Heart left ventricle (tissue), 16 donors: ENCODE measurements around the gene ERBB2. TPM values are rescaled to one million over a fixed set of nuclear protein-coding genes. Genes with fewer than 3 reads are reported as not detected.

Experiments
- ATAC-seq, 4 donors: fragments of 200-7000 bp; cut with Tn5 transposase; one replicate each; pipeline ENCODE4 v1.9.1; 2020 to 2022; ENCODE audit warnings: moderate library complexity in 4 of 4, mild to moderate bottlenecking in 3 of 4, moderate number of reproducible peaks in 1 of 4
- DNase-seq, 5 donors: peaks; one replicate each; pipeline ENCODE4 v3.0.0-alpha.2; 2020
- H3K27ac ChIP-seq, 12 donors: fragments of 200-600 bp; sonication (generic) in 4 of 12; one replicate each; pipeline versions ENCODE4 v1.5.0 to v1.8.0; 2016 to 2022; ENCODE audit warnings: mild to moderate bottlenecking in 2 of 12
- H3K27me3 ChIP-seq, 9 donors: fragments of 200-600 bp; sonication (generic) in 2 of 9; one replicate each; pipeline versions ENCODE4 v1.5.1 to v1.8.0; 2016 to 2022; ENCODE audit warnings: mild to moderate bottlenecking in 3 of 9
- H3K36me3 ChIP-seq, 9 donors: fragments of 200-600 bp; sonication (generic) in 2 of 9; one replicate each; pipeline versions ENCODE4 v1.5.0 to v1.8.0; 2018 to 2022; ENCODE audit warnings: mild to moderate bottlenecking in 2 of 9
- H3K4me1 ChIP-seq, 12 donors: fragments of 200-600 bp; sonication (generic) in 4 of 12; one replicate each; pipeline versions ENCODE4 v1.5.0 to v1.8.0; 2016 to 2022; ENCODE audit warnings: mild to moderate bottlenecking in 3 of 12
- H3K4me3 ChIP-seq, 12 donors: fragments of 200-600 bp; sonication (generic) in 4 of 12; one replicate each; pipeline versions ENCODE4 v1.5.0 to v1.8.0; 2017 to 2022; ENCODE audit warnings: mild to moderate bottlenecking in 9 of 12, moderate library complexity in 4 of 12
- H3K9me3 ChIP-seq, 12 donors: fragments of 200-600 bp; sonication (generic) in 4 of 12; one replicate each; pipeline versions ENCODE4 v1.5.0 to v1.8.0; 2016 to 2022; ENCODE audit warnings: mild to moderate bottlenecking in 1 of 12
- CTCF ChIP-seq, 12 donors: fragments of 200-600 bp; sonication (generic) in 4 of 12; IDR thresholded peaks; one replicate each; pipeline versions ENCODE4 v1.5.0 to v1.8.0; 2018 to 2022; ENCODE audit warnings: antibody characterized with exemption in 12 of 12, mild to moderate bottlenecking in 5 of 12
- POLR2A ChIP-seq, 2 donors: fragments of 450-650 bp; IDR thresholded peaks; one replicate each; pipeline ENCODE4 v1.6.1; 2017; ENCODE audit warnings: antibody characterized with exemption in 2 of 2, mild to moderate bottlenecking in 2 of 2, moderate library complexity in 2 of 2
- WGBS, 4 donors: extraction: QIAGEN DNeasy Blood & Tissue Kit in 2 of 4; methylation state at CpG; one replicate each; pipeline versions ENCODE4 v1.1.5 to v1.1.7; 2013 to 2018; 5-methylcytosine and 5-hydroxymethylcytosine counted together
- intact Hi-C, 10 donors: fragments of 100-400 bp; cut with DNase I; formaldehyde crosslinking; loops; one replicate each; pipeline versions ENCODE4 v1.11.1 to v1.14.2; 2022
- polyA plus RNA-seq, 2 donors: library from polyadenylated mRNA; stranded (reverse); fragments of 200-250 nt; gene quantifications; one replicate each; pipeline ENCODE4 v1.2.3, GENCODE V29; 2013
- total RNA-seq, 9 donors: library from RNA; depleted of rRNA in 2 of 9; stranded (reverse); fragments of >200 nt in 2 of 9; fragmentation: NEBNext Ultra II Directional in 3 of 9; extraction: Animal tissue kit (Norgen Biotek cat#: 25700) in 3 of 9; gene quantifications; one replicate each; pipeline versions ENCODE4 v1.1.0 to v1.2.4, GENCODE V29; 2016 to 2023
- donor health status: ischemic (EF 13 %, LVEDD 7.1; RV severe dilation, severe dysfunction).
- donor health status: healthy with polysubstance abuse.
- donor health status: DM: no; HTN: yes; CAD: no.
- donor health status: DM: no; HTN: no; CAD: no.
- donor health status: ischemic (EF 25% LVEDD 6.9; RV normal size, moderate dysfunction).
- donor health status: ischemic (EF 25% LVEDD 5.7; RV mildly dilated, moderate dysfunction).
- donor health status: healthy.
- donor health status: DM: yes; HTN: yes; CAD: no.
- donor health status: ischemic (EF 35%, LVEDD 5.7; RV mildly dilated, moderate dysfunction).
- donor health status: nonischemic (EF 11% LVEDD 7.7; RV severe dilation, severe dysfunction).
- donor health status: DM: yes; HTN: yes; CAD: no.
- donor health status: PGD.
- donor health status: ischemic (EF 29% LVEDD 5.4; RV normal size, mild dysfunction).
- donor health status: nonischemic (EF 23%, LVEDD 6.1; RV moderate dilation, normal function).

ERBB2 gene
- total and polyA plus RNA-seq, 11 donors, result 29.7 to 95.1 (median 77.4) TPM

- peak in 2 of 5 donors; percentile 64 to 71 for DNase-seq
- Histone ChIP-seq H3K4me3 (peak overlapping the region; percentile 50 to 78 (median 64)), H3K36me3 (peaks cover 0 to 19% (median 3%) of the 10 kb centered on the region in 9 donors), H3K27me3 (peaks cover 0 to 34% (median 11%) of the 10 kb centered on the region in 9 donors), H3K9me3 (no peaks in the 10 kb centered on the region), H3K27ac (peak overlapping the region; percentile 85 to 99 (median 96)), H3K4me1 (peaks cover 10 to 92% (median 56%) of the 10 kb centered on the region in 12 donors)
- TF ChIP-seq CTCF (IDR thresholded peaks at IDR 0.05), result peak in 3 of 12 donors; percentile 12 to 21 (median 15)
- no peak for TF ChIP-seq POLR2A (IDR thresholded peaks at IDR 0.05)
- intact Hi-C loops, result loop anchor here in 2 of 10 donors (5.0 to 10.0 kb wide), 2 partner anchors 43 to 649 kb away; no protein-coding TSS in a partner anchor
- peak in 2 of 4 donors; percentile 1 to 15 for ATAC-seq
- WGBS, 4 donors, result 30 to 49% (median 38%) methylated on average over 2 to 17 of the region's 17 CpGs
Observed at GRCh38 chr17:39665642-39666224, 34.1 kb upstream of the ERBB2 start.

- peaks cover 0 to 14% (median 0%) of the 10 kb centered on the region in 9 donors for H3K36me3 ChIP-seq
- peaks cover 10 to 92% (median 51%) of the 10 kb centered on the region in 12 donors for H3K4me1 ChIP-seq
- H3K27ac ChIP-seq, result peak overlapping the region; percentile 85 to 99 (median 96)
- intact Hi-C loops, result loop anchor here in 2 of 10 donors (5.0 to 10.0 kb wide), 2 partner anchors 44 to 649 kb away; no protein-coding TSS in a partner anchor
- H3K4me3 ChIP-seq, result peak overlapping the region; percentile 50 to 78 (median 64)
- ATAC-seq, result peak in 2 of 4 donors; percentile 1 to 2
- WGBS, 4 donors, result 21 to 32% (median 25%) methylated on average over 2 of the region's 2 CpGs
- peak in 1 of 2 donors; percentile 45 for TF ChIP-seq POLR2A (IDR thresholded peaks at IDR 0.05)
- no peak for TF ChIP-seq CTCF (IDR thresholded peaks at IDR 0.05)
- peaks cover 0 to 36% (median 11%) of the 10 kb centered on the region in 9 donors for H3K27me3 ChIP-seq
- DNase-seq, result no peak
- H3K9me3 ChIP-seq, result no peaks in the 10 kb centered on the region
Observed at GRCh38 chr17:39666231-39666600, 33.6 kb upstream of the ERBB2 start.

GRCh38 chr17:39666601-39667261 lies 33.1 kb upstream of the ERBB2 start:
- ATAC-seq, result peak; percentile 47 to 61 (median 48)
- Histone ChIP-seq H3K9me3 (no peaks in the 10 kb centered on the region), H3K27ac (peak overlapping the region; percentile 85 to 99 (median 96)), H3K36me3 (peaks cover 0 to 9% (median 0%) of the 10 kb centered on the region in 9 donors), H3K27me3 (peaks cover 0 to 40% (median 11%) of the 10 kb centered on the region in 9 donors), H3K4me3 (peak overlapping the region; percentile 50 to 78 (median 64)), H3K4me1 (peaks cover 10 to 92% (median 46%) of the 10 kb centered on the region in 12 donors)
- 36 to 57% (median 45%) methylated on average over 5 to 11 of the region's 11 CpGs for WGBS, 4 donors
- peak; percentile 79 to 92 (median 82) for DNase-seq
- TF ChIP-seq CTCF (IDR thresholded peaks at IDR 0.05) (no peak), POLR2A (IDR thresholded peaks at IDR 0.05) (no peak)
- intact Hi-C loops, result loop anchor here in 2 of 10 donors (5.0 to 10.0 kb wide), 2 partner anchors 44 to 648 kb away; no protein-coding TSS in a partner anchor
